HL-60/S4 treated with phorbol 12-myristate 13-acetate at 8.2 ng/mL for 4 days and 3 days (cell line): Measurements from ENCODE around the gene PLB1.
"Not testable (repeated sequence)": the region's sequence is repeated elsewhere in the genome, so short reads cannot be mapped to it uniquely, and the experiment has no call there.

Source experiments
- in situ Hi-C: fragments of 300-500 bp; cut with MboI; formaldehyde crosslinking; loops from 2 replicates; pipeline ENCODE4 v1.15.0; 2022; ENCODE audit warnings: low sequenced_read_pairs

Gene PLB1

DNA sequence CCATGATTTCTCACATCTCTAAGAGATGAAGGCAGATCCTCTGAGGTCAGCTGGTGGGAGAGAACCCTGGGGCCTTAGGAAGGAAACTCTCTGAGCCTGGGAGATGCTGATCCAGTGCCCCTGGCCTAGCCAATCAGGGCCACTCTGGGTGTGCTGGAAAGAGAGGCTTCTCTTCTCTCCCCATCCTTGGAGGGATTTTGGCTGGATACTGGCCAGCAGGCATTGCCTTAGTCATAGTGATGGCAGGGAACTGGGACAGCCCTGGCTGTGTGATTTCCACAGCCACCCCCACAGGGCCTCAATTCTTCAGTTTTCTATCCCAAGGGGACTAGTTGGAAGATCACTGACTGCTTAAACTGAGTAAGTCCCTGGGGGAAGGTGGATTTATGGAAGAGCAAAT lies 26.6 kb upstream of the PLB1 start:
- in situ Hi-C loops, result no loop called here

DNA sequence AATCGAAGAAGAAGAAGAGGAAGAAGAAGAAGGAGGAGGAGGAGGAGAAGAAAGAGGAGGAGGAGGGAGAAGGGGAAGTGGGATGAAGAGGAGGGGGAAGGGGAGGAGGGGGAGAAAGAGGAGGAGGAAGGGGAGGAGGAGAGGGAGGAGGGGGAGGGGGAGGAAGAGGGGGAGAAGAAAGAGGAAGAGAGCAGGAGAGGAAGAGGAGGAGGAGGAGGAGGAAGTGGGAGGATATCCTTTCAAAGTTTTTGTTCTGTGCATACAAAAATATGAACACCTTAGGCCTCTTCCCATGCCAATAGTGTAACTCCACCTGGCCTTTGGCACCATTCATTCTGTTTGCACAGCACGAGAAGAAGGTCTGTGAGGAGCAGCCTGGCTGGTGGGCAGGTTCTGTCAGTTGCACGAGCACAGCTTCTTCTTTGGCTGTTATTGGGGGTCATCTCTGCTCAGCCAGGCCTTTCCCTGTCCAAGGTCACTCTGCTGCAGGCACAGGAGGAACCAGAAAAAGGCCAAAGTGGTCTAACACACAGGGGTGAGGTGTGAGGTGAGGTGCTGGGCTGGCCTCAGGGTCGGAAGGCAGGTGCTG lies 25.8 kb upstream of the PLB1 start:
- in situ Hi-C loops, result no loop called here

DNA sequence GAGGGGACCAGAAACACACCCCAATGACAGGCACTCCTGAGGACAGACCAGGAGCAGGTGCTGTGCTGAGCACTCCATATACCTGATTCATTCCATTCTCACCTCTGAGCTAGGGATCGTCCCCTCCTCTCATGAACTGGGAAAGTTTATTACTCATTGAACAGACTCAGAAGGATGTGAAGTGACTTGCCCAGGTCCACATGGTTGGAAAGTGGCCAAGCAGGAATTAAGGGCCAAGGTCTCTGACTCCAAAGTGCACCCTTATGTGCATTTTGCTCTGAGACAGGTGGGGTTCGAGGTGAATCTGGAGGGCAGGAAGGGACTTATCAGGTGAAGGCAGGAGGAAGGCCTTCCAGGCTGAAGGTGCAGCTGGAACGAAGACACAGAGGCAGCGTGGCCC lies 25.1 kb upstream of the PLB1 start:
- in situ Hi-C loops, result no loop called here

DNA sequence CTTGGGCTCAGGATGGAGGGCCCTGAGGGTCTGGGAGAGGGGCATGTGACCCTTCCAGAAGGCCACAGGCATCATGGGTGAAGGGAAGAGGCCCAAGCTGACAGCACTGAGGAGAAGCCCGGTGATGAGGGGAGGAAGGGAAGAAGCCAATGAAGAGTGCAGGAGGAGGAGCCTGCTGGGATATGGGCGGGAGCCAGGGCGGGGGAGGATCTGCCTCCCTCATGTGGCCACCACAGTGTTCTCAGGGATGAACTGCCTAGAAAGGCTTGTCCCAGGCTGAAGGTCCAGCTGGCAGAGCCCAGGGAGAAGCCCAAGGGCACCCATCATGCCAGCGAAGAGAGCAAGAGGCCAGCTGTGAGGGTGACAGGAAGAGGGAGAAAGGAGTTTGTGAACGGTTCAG lies 24.6 kb upstream of the PLB1 start:
- in situ Hi-C loops, result no loop called here

DNA sequence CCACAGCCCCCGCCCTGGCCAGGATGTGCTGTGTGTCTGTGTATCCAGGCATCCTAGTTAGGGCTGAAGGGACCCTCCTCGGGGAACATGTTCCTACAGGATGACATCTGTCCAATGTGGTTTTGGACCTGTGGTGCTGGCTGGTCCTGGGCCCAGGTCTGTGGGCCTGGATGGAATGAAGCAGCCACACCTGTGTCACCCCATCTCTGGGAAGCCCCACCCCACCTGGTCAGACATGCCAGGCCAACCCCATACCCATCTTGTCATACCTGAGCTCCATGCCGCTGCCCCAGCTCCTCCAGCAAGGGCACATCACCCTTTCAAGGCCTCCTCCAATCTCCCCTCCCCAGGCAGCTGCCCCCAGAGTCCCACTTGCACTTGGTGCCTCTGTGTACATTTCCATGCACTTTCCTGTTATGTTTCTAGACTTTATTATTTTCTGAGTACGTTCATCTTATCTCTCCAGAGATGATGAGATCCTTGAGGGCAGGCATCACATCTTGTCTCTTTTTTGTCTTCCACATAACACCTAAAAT lies 24.1 kb upstream of the PLB1 start:
- in situ Hi-C loops, result no loop called here

DNA sequence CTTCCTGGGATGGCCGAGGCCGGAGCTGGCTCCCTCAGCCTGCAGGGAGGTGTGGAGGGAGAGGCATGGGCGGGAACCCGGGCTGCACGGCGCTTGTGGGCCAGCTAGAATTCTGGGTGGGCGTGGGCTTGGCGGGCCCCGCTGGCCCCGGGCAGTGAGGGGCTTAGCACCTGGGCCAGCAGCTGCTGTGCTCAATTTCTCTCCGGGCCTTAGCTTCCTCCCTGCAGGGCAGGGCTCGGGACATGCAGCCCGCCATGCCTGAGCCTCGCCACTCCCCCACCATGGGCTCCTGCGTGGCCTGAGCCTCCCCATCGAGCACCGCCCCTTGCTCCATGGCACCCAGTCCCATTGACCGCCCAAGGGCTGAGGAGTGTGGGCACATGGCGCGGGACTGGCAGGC lies 23.2 kb upstream of the PLB1 start:
- in situ Hi-C loops, result not testable (repeated sequence)

DNA sequence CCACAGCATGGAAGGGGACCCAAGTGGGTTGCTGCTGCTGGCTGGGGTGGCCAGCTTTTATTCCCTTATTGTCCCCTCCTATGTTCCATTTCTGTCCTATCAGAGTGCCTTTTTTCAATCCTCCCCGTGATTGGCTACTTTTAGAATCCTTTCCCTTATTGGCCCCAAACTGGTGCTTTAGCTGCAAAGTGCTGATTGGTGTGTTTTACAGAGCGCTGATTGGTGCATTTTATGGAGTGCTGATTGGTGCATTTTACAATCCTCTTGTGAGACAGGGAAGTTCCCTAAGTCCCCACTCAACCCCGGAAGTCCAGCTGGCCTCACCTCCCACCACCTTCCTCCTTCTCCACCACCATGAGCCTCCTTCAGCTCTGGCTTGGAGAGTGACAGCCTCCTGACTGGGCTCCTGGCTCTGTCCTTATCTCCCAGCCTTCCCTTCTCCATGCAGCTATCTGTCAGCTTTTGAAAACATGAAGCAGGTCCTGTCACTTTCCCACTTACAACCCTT lies 20.7 kb upstream of the PLB1 start:
- in situ Hi-C loops, result no loop called here

DNA sequence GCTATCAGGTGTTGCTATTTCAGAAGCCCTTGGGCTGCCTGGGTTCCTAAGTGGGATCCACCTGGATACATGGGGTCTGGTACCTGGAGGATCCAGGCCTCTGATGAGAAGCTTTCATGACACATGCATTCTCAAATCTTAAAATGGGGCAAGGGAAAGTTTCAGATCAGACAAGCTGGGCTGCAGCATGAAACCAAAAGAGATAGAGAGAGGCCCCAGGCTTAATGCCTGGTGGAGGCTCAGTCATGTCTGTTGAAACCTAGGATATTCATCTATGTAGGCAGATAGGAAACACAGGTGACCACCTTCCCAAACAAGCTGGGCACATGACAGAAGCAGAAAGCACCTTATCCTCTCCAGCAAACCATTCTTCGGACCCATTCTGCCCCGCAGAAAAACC lies 18.8 kb upstream of the PLB1 start:
- in situ Hi-C loops, result no loop called here

DNA sequence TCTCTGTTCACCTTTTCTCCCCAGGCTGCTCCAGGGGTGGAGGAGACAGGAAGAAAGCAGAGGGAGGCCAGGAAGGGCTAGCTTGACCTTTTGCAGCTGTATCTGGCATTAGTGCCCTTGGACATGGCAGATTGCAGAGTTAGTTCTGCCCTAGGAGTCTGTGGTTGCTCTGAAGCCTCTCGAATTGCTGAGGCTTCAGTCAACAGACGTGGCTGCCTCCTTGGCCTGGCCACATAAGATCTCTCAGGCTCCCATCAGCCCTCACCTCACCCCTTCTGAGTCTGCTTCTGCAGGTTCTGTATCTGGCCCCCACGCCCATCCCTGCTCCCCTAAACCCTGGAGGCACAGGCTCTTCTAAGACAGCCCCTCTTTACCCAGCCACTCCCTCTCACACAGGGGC lies 18.2 kb upstream of the PLB1 start:
- in situ Hi-C loops, result no loop called here

DNA sequence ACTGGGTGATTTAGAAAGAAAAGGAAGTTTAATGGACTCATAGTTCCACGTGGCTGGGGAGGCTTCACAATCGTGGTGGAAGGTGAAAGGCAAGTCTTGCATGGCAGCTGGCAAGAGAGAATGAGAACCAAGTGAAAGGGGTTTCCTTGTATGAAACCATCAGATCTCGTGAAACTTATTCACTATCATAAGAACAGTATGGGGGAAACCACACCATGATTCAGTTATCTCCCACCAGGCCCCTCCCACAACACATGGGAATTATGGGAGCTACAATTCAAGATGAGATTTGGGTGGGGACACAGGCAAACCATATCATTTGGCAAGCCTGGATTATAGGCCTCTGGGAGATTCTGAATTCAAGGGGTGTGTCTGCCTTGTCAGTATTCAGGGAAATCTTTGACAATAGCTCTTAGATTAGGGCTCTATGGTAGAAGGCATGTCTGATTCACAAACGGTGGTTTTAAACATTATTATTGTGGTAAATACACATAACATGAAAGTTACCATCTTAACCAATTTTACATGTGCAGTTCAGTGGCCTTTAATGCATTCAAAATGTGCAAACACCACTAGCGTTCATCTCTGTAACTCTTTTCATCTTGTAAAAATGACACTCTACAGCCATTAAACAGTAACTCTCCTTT lies 15.3 kb upstream of the PLB1 start:
- in situ Hi-C loops, result no loop called here

DNA sequence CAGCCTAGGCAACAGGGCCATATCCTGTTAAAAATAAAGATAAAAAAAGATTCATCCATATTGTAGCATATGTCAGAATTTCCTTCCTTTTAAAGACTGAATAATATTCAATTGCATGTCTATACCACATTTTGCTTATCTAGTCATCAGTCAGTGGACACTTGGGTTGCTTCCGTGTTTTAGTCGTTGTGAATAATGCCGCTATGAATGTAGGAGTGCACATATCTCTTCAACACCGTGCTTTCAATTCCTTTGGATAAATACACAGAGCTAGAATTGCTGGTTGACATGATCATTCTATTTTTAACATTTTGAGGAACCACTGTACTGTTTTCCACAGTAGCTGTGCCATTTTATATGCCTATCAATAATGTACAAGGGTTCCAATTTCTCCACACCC lies 14.0 kb upstream of the PLB1 start:
- in situ Hi-C loops, result no loop called here

DNA sequence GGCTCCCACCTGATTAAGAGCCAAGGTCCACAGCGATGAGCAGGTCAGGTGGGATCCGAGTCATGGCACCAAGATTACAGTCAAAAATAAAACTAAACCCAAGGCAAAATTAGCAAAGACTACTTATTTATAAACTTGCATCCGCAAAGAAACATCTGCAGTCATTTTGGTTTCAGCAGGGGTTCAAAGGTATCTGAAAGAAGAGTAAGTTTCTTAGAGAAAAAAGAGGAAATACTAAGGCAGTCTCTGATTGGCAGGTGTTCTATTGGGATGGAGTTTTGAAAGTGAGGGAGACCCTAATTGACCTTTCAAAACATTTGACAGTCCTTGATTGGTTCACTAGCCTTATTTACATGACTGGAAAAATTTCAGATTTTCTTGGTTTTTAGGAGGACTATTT lies 11.0 kb upstream of the PLB1 start:
- in situ Hi-C loops, result no loop called here

DNA sequence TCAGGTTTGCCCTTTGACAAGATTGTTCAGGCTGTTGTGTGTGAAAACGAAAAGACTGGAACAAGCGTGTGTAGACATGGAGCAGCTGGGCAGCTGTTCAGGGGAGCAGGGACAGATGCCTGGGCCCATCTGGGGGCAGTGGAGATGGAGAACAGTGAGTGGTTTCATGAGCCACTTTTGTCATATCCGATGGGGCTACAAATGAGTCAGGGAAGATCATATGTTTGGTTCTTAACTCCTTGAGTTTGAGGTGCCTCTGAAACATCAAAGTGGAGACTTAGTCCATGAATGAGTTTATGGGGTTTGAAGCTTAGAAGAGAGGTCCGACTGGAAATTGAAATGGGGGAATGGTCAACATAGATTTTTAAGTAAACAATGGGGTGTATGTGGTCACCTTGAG lies 9.3 kb upstream of the PLB1 start:
- in situ Hi-C loops, result no loop called here

DNA sequence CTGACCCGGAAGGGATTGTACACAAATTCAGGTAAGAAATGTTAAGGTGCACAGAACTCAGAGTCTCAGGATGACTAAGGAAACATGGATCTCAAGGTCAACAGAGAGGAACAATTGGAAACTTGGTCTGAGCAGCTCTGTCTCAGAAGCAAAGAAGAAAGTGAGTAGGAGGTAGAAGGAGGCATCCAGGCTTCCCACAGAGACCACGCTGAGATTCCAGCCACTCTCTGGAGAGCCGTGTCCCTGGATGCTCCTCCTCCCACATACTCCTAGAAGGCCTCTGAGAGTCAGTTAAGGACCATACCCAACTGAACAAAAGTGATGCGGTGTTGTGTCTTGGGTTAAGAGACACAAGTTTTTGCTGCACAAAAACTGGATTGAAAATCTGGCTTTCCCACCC lies 8.6 kb upstream of the PLB1 start:
- in situ Hi-C loops, result no loop called here

DNA sequence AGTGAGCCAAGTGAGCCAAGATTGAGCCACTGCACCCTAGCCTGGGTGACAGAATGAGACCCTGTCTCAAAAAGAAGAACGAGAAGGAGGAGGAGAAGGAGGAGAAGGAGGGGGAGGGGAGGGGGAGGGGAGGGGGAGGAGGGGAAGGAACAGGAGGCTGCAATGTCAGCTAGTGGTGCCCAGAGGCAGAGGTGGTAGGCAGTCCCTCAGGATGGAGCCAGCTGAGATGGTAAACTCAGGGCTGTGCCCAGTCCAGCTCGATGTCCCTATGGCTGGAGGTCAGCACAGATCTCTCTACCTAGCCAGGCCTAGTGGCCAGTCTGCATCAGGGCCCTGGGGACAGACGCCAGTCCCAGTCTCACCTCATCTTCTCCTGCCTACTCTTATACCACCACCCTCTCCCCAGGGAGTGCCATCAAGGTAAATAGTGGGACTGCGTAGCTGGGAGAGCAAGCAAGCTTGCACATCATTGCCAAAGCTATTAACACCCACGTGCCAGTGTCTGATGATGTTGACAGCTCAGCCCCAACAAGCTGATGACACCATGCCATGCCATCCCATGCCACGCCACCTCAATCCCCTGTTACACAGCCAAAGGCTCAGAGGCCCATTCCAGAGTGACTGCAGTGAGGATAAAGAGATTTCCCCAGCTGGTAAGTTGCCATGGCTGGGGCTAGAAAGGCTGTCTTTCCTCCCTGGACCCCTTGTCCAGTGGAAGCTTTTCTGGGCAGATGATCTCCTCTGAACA lies 7.6 kb upstream of the PLB1 start:
- in situ Hi-C loops, result no loop called here

DNA sequence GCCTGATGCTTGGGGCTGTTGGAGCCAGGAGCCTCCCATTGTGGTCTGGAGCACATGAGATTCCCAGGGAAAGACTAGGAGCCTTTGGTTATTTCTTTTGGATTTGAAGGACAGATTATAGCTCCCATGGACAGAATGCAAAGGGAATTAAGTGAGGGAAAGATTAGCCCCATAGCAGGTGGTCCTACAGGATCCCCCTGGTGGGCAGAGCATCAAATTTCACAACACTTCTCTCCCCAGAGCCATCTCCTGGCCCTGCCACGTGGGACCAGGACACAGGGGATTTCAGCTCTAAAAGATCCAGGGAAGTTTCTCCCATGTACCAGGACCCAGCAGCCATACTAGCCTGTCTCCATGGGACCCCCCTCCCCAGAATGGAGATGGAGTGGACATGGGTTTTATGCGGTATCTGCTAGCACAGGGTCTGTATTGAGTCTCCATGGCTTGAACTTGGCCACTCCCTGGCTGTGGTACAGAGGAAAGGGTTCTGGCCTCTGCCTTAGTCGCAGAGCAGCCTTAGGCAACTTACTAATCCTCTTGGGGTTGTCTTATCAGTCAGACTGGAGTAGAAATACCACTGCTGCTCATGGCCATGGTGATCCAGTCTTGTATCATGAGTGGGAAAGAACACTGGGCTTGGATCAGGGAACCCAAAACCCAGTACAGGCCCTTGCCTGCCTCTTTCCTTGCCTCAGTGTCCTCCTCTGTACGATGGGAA lies 6.8 kb upstream of the PLB1 start:
- in situ Hi-C loops, result no loop called here

DNA sequence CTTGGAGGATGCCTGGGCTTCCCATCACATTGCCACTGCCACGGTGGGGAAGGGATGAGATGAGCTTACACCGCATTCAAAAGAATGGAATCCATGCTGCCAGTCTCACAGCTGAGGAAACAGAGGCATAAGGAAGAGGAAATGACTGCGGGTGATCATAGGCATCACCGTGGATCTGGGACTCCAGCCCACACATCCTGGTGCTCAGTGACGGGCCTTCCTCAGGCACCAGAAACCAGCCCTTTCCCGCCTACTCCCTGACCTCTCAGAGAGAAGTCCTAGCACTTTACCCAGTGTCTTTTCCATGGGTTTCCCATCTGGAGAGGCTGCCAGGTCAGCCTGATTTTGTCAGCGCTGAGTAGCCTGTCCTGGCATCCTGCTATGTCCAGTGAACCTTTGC lies 5.3 kb upstream of the PLB1 start:
- in situ Hi-C loops, result no loop called here

DNA sequence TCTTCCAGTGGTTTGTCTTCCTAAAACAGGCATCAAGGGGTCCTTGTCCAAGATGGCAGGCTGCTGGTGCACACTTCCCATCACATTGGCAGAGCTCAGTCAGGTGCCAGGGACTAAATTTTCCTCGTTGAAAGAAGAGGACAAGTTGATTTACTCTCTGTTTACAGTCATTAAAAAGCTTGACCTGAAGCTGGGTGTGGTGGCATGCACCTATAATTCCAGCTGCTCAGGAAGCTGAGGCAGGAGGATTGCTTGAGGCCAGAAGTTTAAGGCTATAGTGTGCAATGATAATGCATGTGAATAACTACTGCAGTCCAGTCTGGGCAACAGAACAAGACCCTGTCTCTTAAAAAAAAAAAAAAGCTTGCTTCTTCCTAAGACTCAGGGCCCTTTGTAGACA lies 3.6 kb upstream of the PLB1 start:
- in situ Hi-C loops, result no loop called here

DNA sequence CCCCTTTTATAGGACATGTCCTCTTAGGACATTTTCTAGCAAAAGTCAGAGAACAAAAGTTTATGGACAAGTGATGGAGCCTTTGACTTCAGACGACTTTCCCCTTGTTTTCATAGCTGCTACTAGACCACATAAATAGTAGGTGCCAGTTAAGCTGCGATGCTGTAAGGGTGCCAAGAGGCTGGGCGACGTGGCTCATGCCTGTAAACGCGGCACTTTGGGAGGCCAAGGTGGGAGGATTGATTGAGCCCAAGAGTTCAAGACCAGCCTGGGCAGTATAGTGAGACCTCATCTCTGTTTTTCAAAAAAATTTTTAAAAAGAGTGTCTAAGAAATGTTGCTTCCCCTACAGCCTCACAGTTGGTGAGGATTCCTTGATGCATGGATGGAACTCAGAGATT lies 2.2 kb upstream of the PLB1 start:
- in situ Hi-C loops, result no loop called here

DNA sequence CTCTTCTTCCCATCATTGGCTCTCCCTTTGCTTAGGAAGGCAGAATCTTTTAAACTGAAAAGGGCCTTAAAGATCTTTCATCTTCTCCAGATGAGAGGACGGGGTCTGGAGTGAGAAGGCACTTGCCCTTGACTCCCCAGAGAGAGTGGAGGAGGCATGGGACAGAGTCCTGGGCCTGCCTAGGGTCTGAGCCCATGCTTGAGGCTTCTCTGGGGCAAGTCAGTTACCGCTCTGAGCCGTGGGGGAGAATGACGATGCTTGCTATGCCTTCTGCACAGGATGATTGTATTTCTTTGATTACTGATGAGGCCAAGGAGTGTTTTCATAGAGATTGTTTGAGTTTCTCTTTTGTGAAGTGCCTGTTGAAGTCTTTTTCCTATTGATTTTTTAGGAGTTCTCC lies 921 bp downstream of the PLB1 start:
- in situ Hi-C loops, result no loop called here

DNA sequence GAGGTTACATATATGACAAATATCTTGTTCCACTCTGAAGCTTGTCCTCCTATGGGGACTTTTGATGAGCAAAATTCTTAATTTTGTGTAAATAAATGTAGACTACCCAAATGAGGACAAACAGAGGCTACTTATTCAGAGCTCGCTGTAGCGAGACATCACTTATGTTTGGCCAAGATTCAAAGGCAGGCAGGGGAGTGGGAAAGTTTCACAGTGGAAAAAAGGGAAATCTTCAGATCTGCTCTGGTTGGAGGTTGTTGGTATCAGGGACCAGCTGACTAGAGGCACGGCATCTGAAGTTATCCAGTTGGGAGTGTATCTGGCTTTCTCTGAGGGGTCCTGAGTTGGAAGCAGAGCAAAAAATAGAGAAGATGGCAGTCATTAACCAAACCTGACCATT lies 1.3 kb downstream of the PLB1 start:
- in situ Hi-C loops, result no loop called here
